Osteoblast (primary cell): Measurements from ENCODE around the gene SMARCC2. TPM values are rescaled to one million over a fixed set of nuclear protein-coding genes. Genes with fewer than 3 reads are reported as not detected.
A peak's percentile ranks its signal among the peaks of the same experiment; 100 is the strongest.

Experiments used
- DNase-seq: peaks from one replicate; pipeline ENCODE4 v3.0.0; 2011; ENCODE audit warnings: low spot score, mixed read lengths; ENCODE audit not compliant: insufficient read length; ENCODE audit errors: missing footprints
- H2AFZ ChIP-seq: 2 replicates; pipeline ENCODE4 v1.6.0; 2011; ENCODE audit warnings: mild to moderate bottlenecking, low read length
- H3K27ac ChIP-seq: 2 replicates; pipeline ENCODE4 v1.5.1; 2011; ENCODE audit warnings: mild to moderate bottlenecking, low read depth, low read length, moderate library complexity
- H3K27me3 ChIP-seq: 2 replicates; pipeline ENCODE4 v1.6.0; 2012; ENCODE audit warnings: mild to moderate bottlenecking, control low read depth, inconsistent platforms, low read length, moderate library complexity; ENCODE audit not compliant: insufficient read depth
- H3K36me3 ChIP-seq: 2 replicates; pipeline ENCODE4 v1.5.1; 2011; ENCODE audit warnings: mild to moderate bottlenecking, low read length, control low read depth, moderate library complexity; ENCODE audit not compliant: insufficient read depth
- H3K4me1 ChIP-seq: 2 replicates; pipeline ENCODE4 v1.5.1; 2011; ENCODE audit warnings: mild to moderate bottlenecking, low read length, control low read depth, moderate library complexity; ENCODE audit not compliant: insufficient read depth
- H3K4me2 ChIP-seq: 2 replicates; pipeline ENCODE4 v1.6.0; 2011; ENCODE audit warnings: mild to moderate bottlenecking, low read length; ENCODE audit not compliant: insufficient read depth
- H3K4me3 ChIP-seq: fragments of 200-600 bp; sonication (generic); 3 replicates; pipeline ENCODE4 v1.5.1; 2012; ENCODE audit warnings: mild to moderate bottlenecking, low read length, inconsistent platforms; ENCODE audit not compliant: insufficient read depth
- H3K79me2 ChIP-seq: 2 replicates; pipeline ENCODE4 v1.6.0; 2012; ENCODE audit warnings: mild to moderate bottlenecking, low read length, control low read depth, inconsistent platforms; ENCODE audit not compliant: insufficient read depth
- H3K9me3 ChIP-seq: 2 replicates; pipeline ENCODE4 v1.5.1; 2011; ENCODE audit warnings: low read depth, low read length, control low read depth
- H4K20me1 ChIP-seq: 2 replicates; pipeline ENCODE4 v1.6.0; 2012; ENCODE audit warnings: mild to moderate bottlenecking, low read length, control low read depth; ENCODE audit not compliant: insufficient read depth
- total RNA-seq: library from RNA; depleted of rRNA; stranded (reverse); fragments of >200 nt; gene quantifications from 2 replicates; pipeline ENCODE4 v1.2.3, GENCODE V29; 2012
- TF ChIP-seq, protein P1 (sequence below): IDR thresholded peaks from 2 replicates; pipeline ENCODE4 v1.5.1; 2011; ENCODE audit warnings: mild to moderate bottlenecking, low read depth, low read length, moderate library complexity; ENCODE audit errors: extremely low read depth

The SMARCC2 gene
- total RNA-seq, 1 donor = 65.9 TPM

DNA sequence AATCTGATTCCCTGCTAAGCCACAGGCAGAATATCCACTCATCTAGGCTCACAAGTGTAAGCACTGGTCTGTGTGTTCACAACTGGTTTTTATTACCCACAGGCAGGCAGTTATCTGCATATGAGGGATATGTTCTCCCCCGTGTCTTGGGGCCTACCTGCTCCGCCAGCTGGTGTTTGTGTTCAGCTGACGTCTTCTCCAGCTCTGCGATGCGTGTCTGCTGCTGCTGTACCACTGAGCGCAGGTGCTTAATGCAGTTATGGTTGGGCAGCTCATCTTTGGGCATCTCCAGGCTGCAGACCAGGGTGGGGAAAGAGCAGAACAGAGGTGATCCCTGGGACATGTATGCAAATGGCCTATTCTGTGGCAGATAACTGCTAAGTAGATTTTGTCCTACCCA is 18.7 kb upstream of the SMARCC2 start:
- Histone ChIP-seq H3K4me1 (peaks cover 11% of the 10 kb centered on the region), H3K4me3 (no peak overlapping the region), H3K36me3 (peaks cover 70% of the 10 kb centered on the region), H3K79me2 (peaks cover 7% of the 10 kb centered on the region), H3K9me3 (no peaks in the 10 kb centered on the region), H3K27me3 (no peaks in the 10 kb centered on the region), H3K4me2 (no peak overlapping the region), H2AFZ (no peak overlapping the region), H4K20me1 (peaks cover 18% of the 10 kb centered on the region), H3K27ac (no peak overlapping the region)
- TF ChIP-seq, protein P1, sequence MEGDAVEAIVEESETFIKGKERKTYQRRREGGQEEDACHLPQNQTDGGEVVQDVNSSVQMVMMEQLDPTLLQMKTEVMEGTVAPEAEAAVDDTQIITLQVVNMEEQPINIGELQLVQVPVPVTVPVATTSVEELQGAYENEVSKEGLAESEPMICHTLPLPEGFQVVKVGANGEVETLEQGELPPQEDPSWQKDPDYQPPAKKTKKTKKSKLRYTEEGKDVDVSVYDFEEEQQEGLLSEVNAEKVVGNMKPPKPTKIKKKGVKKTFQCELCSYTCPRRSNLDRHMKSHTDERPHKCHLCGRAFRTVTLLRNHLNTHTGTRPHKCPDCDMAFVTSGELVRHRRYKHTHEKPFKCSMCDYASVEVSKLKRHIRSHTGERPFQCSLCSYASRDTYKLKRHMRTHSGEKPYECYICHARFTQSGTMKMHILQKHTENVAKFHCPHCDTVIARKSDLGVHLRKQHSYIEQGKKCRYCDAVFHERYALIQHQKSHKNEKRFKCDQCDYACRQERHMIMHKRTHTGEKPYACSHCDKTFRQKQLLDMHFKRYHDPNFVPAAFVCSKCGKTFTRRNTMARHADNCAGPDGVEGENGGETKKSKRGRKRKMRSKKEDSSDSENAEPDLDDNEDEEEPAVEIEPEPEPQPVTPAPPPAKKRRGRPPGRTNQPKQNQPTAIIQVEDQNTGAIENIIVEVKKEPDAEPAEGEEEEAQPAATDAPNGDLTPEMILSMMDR = no peak
- DNase-seq = no peak

DNA sequence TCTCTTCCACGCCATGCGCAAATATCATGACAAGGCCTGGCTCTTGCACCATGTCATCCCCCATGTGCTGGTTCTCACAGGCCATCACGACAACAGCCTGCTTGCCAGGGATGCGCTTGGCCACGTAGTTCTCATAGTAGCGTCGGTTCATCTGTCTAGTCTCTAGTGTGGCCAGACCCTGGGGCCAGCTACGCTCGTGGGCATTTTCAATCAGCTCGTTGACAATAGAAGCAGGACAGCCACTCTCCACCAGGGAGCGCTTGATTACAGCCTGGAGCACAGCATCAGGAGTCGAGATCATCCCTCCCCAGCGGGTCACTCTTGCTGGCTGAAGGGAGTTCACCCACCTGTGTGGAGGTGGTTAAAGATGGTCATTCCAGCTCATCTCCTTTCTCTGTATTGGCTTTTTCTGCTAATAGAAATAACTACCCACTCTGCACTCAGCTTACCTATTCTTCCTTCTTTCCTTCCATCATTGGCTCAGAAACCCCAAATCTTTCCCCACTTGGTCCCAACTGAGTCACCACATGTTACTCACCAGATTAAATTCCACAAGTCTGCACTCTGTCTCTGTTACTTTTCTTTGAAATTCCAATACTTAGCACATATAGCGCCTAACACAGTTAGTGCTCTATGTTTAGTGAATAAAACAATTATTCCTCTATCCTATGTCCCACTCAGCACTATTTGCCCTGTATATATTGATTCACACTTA is 17.3 kb upstream of the SMARCC2 start:
- Histone ChIP-seq H3K9me3 (no peaks in the 10 kb centered on the region), H3K27me3 (no peaks in the 10 kb centered on the region), H3K4me1 (peaks cover 11% of the 10 kb centered on the region), H3K4me3 (no peak overlapping the region), H3K4me2 (peak overlapping the region; percentile 11), H3K36me3 (peaks cover 58% of the 10 kb centered on the region), H4K20me1 (peaks cover 18% of the 10 kb centered on the region), H2AFZ (no peak overlapping the region), H3K79me2 (peaks cover 3% of the 10 kb centered on the region), H3K27ac (peak overlapping the region; percentile 34)
- DNase-seq = peak; percentile 71
- TF ChIP-seq, protein P1 = peak; percentile 66

DNA sequence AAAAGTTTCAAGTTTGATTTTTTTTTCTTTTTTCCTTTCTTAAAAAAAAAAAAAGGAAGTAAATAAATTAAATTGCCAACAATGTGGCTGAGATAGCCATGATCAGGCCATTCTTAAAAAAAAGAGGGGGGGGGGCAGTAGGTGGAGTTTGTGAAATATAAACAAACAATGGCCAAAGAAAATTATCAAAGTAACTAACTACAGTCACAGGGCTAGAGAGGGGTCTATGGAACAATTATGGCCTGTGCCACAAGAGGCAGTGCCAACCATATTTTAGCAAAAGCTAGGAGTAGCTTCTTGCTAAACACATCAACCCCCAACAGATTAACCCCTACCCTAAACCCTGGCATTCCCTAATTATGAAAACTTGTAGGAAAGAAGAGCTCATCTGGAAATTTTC is 16.2 kb upstream of the SMARCC2 start:
- Histone ChIP-seq H3K36me3 (peaks cover 49% of the 10 kb centered on the region), H4K20me1 (peaks cover 18% of the 10 kb centered on the region), H3K4me1 (peaks cover 11% of the 10 kb centered on the region), H3K9me3 (no peaks in the 10 kb centered on the region), H3K4me2 (no peak overlapping the region), H2AFZ (no peak overlapping the region), H3K27me3 (no peaks in the 10 kb centered on the region), H3K4me3 (no peak overlapping the region), H3K27ac (no peak overlapping the region), H3K79me2 (peaks cover 3% of the 10 kb centered on the region)
- DNase-seq = peak; percentile 25
- TF ChIP-seq, protein P1 = no peak

DNA sequence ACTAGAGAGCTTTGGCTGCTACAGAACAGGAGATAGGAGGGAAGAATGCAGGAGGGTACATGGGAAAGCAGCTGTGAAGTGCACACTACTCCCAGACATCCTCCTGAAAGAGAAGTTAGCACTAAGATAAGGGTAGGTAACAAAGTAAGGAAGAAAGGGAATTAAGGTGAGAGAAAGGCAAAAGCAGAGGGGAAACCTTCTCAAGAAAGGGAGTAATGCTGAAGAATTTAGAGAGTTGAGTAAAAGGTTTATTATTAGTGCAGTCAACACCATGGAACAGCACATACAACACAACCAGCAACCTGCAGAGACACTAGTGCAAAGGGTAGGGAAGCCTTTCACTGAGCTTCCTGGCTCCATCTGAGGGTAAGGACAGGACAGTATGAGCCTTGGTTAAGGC is 15.0 kb upstream of the SMARCC2 start:
- no peak overlapping the region for H3K4me3 ChIP-seq

More for the DNA sequence above, 15.0 kb upstream of the SMARCC2 start:
- Histone ChIP-seq H2AFZ (no peak overlapping the region), H3K9me3 (no peaks in the 10 kb centered on the region), H3K27ac (no peak overlapping the region), H3K4me1 (peaks cover 11% of the 10 kb centered on the region), H3K79me2 (no peaks in the 10 kb centered on the region), H3K27me3 (no peaks in the 10 kb centered on the region), H3K4me2 (no peak overlapping the region), H4K20me1 (peaks cover 13% of the 10 kb centered on the region), H3K36me3 (peaks cover 41% of the 10 kb centered on the region)
- TF ChIP-seq, protein P1 = no peak
- peak; percentile 31 for DNase-seq
